Neural progenitor cell (in vitro differentiated cells): Measurements from ENCODE around the gene SMPDL3B. TPM values are rescaled to one million over a fixed set of nuclear protein-coding genes. Genes with fewer than 3 reads are reported as not detected.

Experiments used
- DNase-seq: peaks from one replicate; pipeline ENCODE4 v3.0.0-alpha.2; 2016; ENCODE audit warnings: low spot score
- H2AFZ ChIP-seq: fragments of 200-600 bp; sonication (generic); replicated peaks from 2 replicates; pipeline ENCODE4 v1.6.1; 2016; ENCODE audit warnings: antibody characterized with exemption
- H3F3A ChIP-seq: fragments of 200-600 bp; sonication (generic); 2 replicates; pipeline ENCODE4 v1.6.1; 2016; ENCODE audit warnings: antibody characterized with exemption, low read depth
- H3K27ac ChIP-seq: fragments of 200-600 bp; sonication (generic); 2 replicates; pipeline ENCODE4 v1.5.1; 2016; ENCODE audit warnings: mild to moderate bottlenecking
- H3K27me3 ChIP-seq: fragments of 200-600 bp; sonication (generic); 2 replicates; pipeline ENCODE4 v1.6.1; 2016; ENCODE audit warnings: mild to moderate bottlenecking, moderate library complexity
- H3K36me3 ChIP-seq: fragments of 200-600 bp; sonication (generic); 2 replicates; pipeline ENCODE4 v1.5.1; 2016
- H3K4me1 ChIP-seq: fragments of 200-600 bp; sonication (generic); 2 replicates; pipeline ENCODE4 v1.6.1; 2016; ENCODE audit warnings: mixed run types
- H3K4me2 ChIP-seq: fragments of 200-600 bp; sonication (generic); 2 replicates; pipeline ENCODE4 v1.6.1; 2016
- H3K4me3 ChIP-seq: fragments of 200-600 bp; sonication (generic); 2 replicates; pipeline ENCODE4 v1.5.1; 2016
- H3K79me2 ChIP-seq: fragments of 200-600 bp; sonication (generic); 2 replicates; pipeline ENCODE4 v1.6.1; 2016; ENCODE audit warnings: low read depth
- H3K9ac ChIP-seq: fragments of 200-600 bp; sonication (generic); 2 replicates; pipeline ENCODE4 v1.6.1; 2016
- H3K9me3 ChIP-seq: fragments of 200-600 bp; sonication (generic); 2 replicates; pipeline ENCODE4 v1.5.1; 2016; ENCODE audit warnings: low read depth
- H4K20me1 ChIP-seq: fragments of 200-600 bp; sonication (generic); 2 replicates; pipeline ENCODE4 v1.6.1; 2016; ENCODE audit warnings: low read depth
- H3K27ac Mint-ChIP-seq: 3 replicates; pipeline ENCODE4 v1.8.0; 2021; ENCODE audit warnings: mixed read lengths
- H3K27me3 Mint-ChIP-seq: 2 replicates; pipeline ENCODE4 v1.8.0; 2022; ENCODE audit warnings: low read depth, mild to moderate bottlenecking, inconsistent platforms, moderate library complexity, mixed read lengths; ENCODE audit not compliant: insufficient read depth
- H3K36me3 Mint-ChIP-seq: 3 replicates; pipeline ENCODE4 v1.8.0; 2021; ENCODE audit warnings: mixed read lengths
- H3K4me1 Mint-ChIP-seq: 3 replicates; pipeline ENCODE4 v1.8.0; 2021; ENCODE audit warnings: mixed read lengths
- H3K4me3 Mint-ChIP-seq: 3 replicates; pipeline ENCODE4 v1.8.0; 2021; ENCODE audit warnings: mild to moderate bottlenecking, moderate library complexity, mixed read lengths
- H3K9me3 Mint-ChIP-seq: 3 replicates; pipeline ENCODE4 v1.8.0; 2020; ENCODE audit warnings: mixed read lengths
- CTCF ChIP-seq: fragments of 200-600 bp; sonication (generic); IDR thresholded peaks from 2 replicates; pipeline ENCODE4 v1.5.1; 2017; ENCODE audit warnings: antibody characterized with exemption, mild to moderate bottlenecking
- EZH2 ChIP-seq: fragments of 200-600 bp; sonication (generic); IDR thresholded peaks from 2 replicates; pipeline ENCODE4 v1.6.1; 2017; ENCODE audit warnings: antibody characterized with exemption, mild to moderate bottlenecking, moderate library complexity
- EZH2phosphoT487 ChIP-seq: fragments of 200-600 bp; sonication (generic); IDR thresholded peaks from 2 replicates; pipeline ENCODE4 v1.6.1; 2017; ENCODE audit warnings: antibody characterized with exemption
- total RNA-seq: library from RNA; depleted of rRNA; stranded (reverse); fragments of >200 nt; gene quantifications from 2 replicates; pipeline ENCODE4 v1.2.3, GENCODE V29; 2015; ENCODE audit warnings: low replicate concordance

SMPDL3B gene
- total RNA-seq, 1 donor from 2014 or later: 1.2 TPM

DNA sequence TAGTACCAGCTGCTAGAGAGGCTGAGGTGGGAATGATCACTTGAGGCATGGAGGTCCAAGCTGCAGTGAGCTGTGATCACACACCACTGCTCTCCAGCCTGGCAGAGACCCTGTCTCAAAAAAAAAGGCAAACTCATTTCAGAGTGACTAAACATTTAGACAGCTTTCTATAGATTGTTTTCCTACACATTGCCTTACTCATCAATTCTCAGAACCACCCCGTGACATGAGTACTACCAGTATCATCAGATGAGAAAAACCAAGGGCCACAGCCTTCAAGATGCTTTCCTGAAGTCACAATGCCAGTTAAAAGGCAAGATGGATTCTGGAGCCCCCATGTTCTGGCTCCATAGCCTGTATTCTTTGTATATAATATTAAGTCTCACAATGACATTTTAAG is 22.4 kb upstream of the SMPDL3B start:
- peaks cover 49% of the 10 kb centered on the region for H3K79me2 ChIP-seq
- no peaks in the 10 kb centered on the region for H3F3A ChIP-seq
- no peak overlapping the region for H3K4me3 ChIP-seq
- H3K27me3 ChIP-seq: peaks cover 20% of the 10 kb centered on the region
- H3K9ac ChIP-seq: no peak overlapping the region
- peak overlapping the region; percentile 44 for H3K4me3 Mint-ChIP-seq
- peaks cover 15% of the 10 kb centered on the region for H3K4me1 Mint-ChIP-seq
- TF ChIP-seq EZH2phosphoT487 (no peak), CTCF (no peak), EZH2 (no peak)
- H3K36me3 ChIP-seq: peaks cover 10% of the 10 kb centered on the region
- H3K9me3 ChIP-seq: peaks cover 5% of the 10 kb centered on the region
- H3K4me2 ChIP-seq: no peak overlapping the region
- no peak overlapping the region for H3K27ac Mint-ChIP-seq
- H3K9me3 Mint-ChIP-seq: no peaks in the 10 kb centered on the region
- peaks cover 4% of the 10 kb centered on the region for H3K27me3 Mint-ChIP-seq
- H3K4me1 ChIP-seq: peaks cover 8% of the 10 kb centered on the region
- no peak overlapping the region for H3K27ac ChIP-seq
- H4K20me1 ChIP-seq: no peaks in the 10 kb centered on the region
- H3K36me3 Mint-ChIP-seq: peaks cover 13% of the 10 kb centered on the region
- no peak overlapping the region for H2AFZ ChIP-seq
- no peak for DNase-seq

DNA sequence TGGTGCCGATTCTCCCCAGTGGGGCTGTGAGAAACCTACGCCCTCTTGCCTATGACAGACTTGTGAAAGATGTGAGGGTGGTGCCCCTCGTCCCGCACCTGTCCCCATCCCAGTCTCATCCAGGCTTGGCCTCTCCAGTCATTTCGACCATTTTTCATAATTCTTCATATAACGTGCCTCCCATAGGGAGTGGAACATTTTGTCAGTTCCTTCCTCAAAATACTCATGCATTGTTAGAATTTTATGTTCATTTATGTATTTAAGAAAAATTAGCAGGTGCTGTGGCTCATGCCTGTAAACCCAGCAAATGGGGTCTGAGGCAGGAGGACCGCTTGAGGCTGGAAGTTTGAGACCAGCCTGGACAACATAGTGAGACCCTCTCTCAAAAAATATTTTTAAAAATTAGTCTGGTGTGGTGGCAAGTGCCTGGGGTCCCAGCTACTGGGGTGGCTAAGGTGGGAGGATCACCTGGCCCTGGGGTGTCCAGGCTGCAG is 19.7 kb upstream of the SMPDL3B start:
- peak overlapping the region; percentile 96 for H3K27ac Mint-ChIP-seq
- no peak overlapping the region for H3K27ac ChIP-seq

GRCh38 chr1:27922272-27922671 is 12.5 kb upstream of the SMPDL3B start:
- no peak for DNase-seq
- H3K9me3 ChIP-seq: no peaks in the 10 kb centered on the region
- no peak overlapping the region for H3K4me2 ChIP-seq
- Mint-ChIP-seq H3K4me1 (no peaks in the 10 kb centered on the region), H3K27ac (no peak overlapping the region), H3K4me3 (no peak overlapping the region), H3K36me3 (no peaks in the 10 kb centered on the region), H3K9me3 (no peaks in the 10 kb centered on the region), H3K27me3 (peaks cover 3% of the 10 kb centered on the region)
- peaks cover 14% of the 10 kb centered on the region for H3K27me3 ChIP-seq
- H3K4me1 ChIP-seq: no peaks in the 10 kb centered on the region
- TF ChIP-seq CTCF (no peak), EZH2phosphoT487 (no peak), EZH2 (no peak)
- H3K27ac ChIP-seq: no peak overlapping the region
- H3K4me3 ChIP-seq: no peak overlapping the region
- H3F3A ChIP-seq: no peaks in the 10 kb centered on the region
- H3K9ac ChIP-seq: no peak overlapping the region
- H3K79me2 ChIP-seq: no peaks in the 10 kb centered on the region
- no peak overlapping the region for H2AFZ ChIP-seq
- H3K36me3 ChIP-seq: no peaks in the 10 kb centered on the region
- no peaks in the 10 kb centered on the region for H4K20me1 ChIP-seq

More for the DNA sequence above, 19.7 kb upstream of the SMPDL3B start:
- peaks cover 8% of the 10 kb centered on the region for H3K4me1 ChIP-seq
- peaks cover 42% of the 10 kb centered on the region for H3K79me2 ChIP-seq
- Mint-ChIP-seq H3K4me3 (peak overlapping the region; percentile 99), H3K36me3 (peaks cover 4% of the 10 kb centered on the region), H3K4me1 (peaks cover 15% of the 10 kb centered on the region), H3K9me3 (no peaks in the 10 kb centered on the region), H3K27me3 (peaks cover 4% of the 10 kb centered on the region)
- H3K36me3 ChIP-seq: no peaks in the 10 kb centered on the region
- TF ChIP-seq EZH2phosphoT487 (no peak), CTCF (no peak), EZH2 (no peak)
- H3K4me2 ChIP-seq: no peak overlapping the region
- peaks cover 5% of the 10 kb centered on the region for H3K9me3 ChIP-seq
- H2AFZ ChIP-seq: peak overlapping the region; percentile 94
- no peak for DNase-seq
- peaks cover 32% of the 10 kb centered on the region for H3K27me3 ChIP-seq
- H3F3A ChIP-seq: no peaks in the 10 kb centered on the region
- no peaks in the 10 kb centered on the region for H4K20me1 ChIP-seq
- H3K4me3 ChIP-seq: no peak overlapping the region
- H3K9ac ChIP-seq: no peak overlapping the region
